K562 (cell line): Measurements from ENCODE around the gene GMEB2. TPM values are rescaled to one million over a fixed set of nuclear protein-coding genes. Genes with fewer than 3 reads are reported as not detected.
A peak's percentile ranks its signal among the peaks of the same experiment; 100 is the strongest.

ENCODE experiments used
- JUND ChIP-seq, 2 experiments: IDR thresholded peaks; 2 replicates in 1 of 2; 3 replicates in 1 of 2; pipeline ENCODE4 v1.6.1; 2011; ENCODE audit warnings: borderline replicate concordance in 2 of 2, low read depth in 2 of 2, low read length in 2 of 2, improper control_type of control experiment in 1 of 2, missing biosample characterization in 1 of 2, missing genetic modification characterization in 1 of 2, missing genetic modification reagents in 1 of 2
- MED1 ChIP-seq: sonication (generic); formaldehyde crosslinking; IDR thresholded peaks from 2 replicates; pipeline ENCODE4 v1.8.1; 2023; ENCODE audit warnings: missing genetic modification reagents, borderline replicate concordance
- RBBP5 ChIP-seq: fragments of 200-600 bp; sonication (generic); IDR thresholded peaks from 2 replicates; pipeline ENCODE4 v1.6.1; 2012; ENCODE audit warnings: borderline replicate concordance, mild to moderate bottlenecking, low read length, control low read depth, inconsistent platforms; ENCODE audit not compliant: insufficient read depth, poor library complexity, severe bottlenecking
- RBM34 ChIP-seq: fragments of 200-400 bp; formaldehyde crosslinking; IDR thresholded peaks from 2 replicates; pipeline ENCODE4 v1.6.1; 2018; ENCODE audit warnings: low read length, borderline replicate concordance; ENCODE audit not compliant: insufficient read depth
- SMAD1 ChIP-seq: fragments of 150-350 bp; IDR thresholded peaks from 2 replicates; pipeline ENCODE4 v1.6.1; 2014; ENCODE audit warnings: low read length, low read depth; ENCODE audit not compliant: partially characterized antibody
- YY1 ChIP-seq, 3 experiments: IDR thresholded peaks; 2 replicates each; pipeline ENCODE4 v1.6.1; 2011; ENCODE audit warnings: low read length in 2 of 3, mild to moderate bottlenecking in 2 of 3, moderate library complexity in 2 of 3, borderline replicate concordance in 1 of 3, control low read depth in 1 of 3, low read depth in 1 of 3; ENCODE audit not compliant: insufficient read depth in 3 of 3, insufficient replicate concordance in 2 of 3, control insufficient read depth in 1 of 3, insufficient read length in 1 of 3; ENCODE audit errors: extremely low read depth in 1 of 3
- polyA plus RNA-seq, 8 experiments: library from polyadenylated mRNA; depleted of rRNA in 4 of 8; stranded (reverse) in 5 of 8; unstranded in 3 of 8; fragments of >200 nt; fragmentation: Nextera tagmentation in 2 of 8; fragmentation: Illumina TruSeq in 1 of 8; extraction: Ambion mirVana in 2 of 8; extraction: Trizol in 1 of 8; gene quantifications; 2 replicates each; pipeline versions ENCODE4 v1.2.1 to v1.2.3, GENCODE V29; 2011 to 2014; ENCODE audit warnings: inconsistent platforms in 1 of 8, missing spikeins in 1 of 8
- total RNA-seq, 7 experiments: library from RNA; depleted of rRNA in 6 of 7; stranded (reverse); fragments of >200 nt in 6 of 7; fragmentation: Illumina TruSeq in 2 of 7; extraction: Trizol in 2 of 7; gene quantifications; 2 replicates each; pipeline versions ENCODE4 v1.2.1 to v1.2.3, GENCODE V29; 2011 to 2021; ENCODE audit warnings: low replicate concordance in 1 of 7
- TF ChIP-seq, protein P1 (sequence below): sonication (generic); IDR thresholded peaks from 2 replicates; pipeline ENCODE4 v1.6.1; 2016

Gene GMEB2
- total and polyA plus RNA-seq, 9 of the 15 experiments (the other 6 are each of a cell fraction or from before 2014, with no cell fraction given) = 0.03 to 13.9 (median 6.3) TPM

DNA sequence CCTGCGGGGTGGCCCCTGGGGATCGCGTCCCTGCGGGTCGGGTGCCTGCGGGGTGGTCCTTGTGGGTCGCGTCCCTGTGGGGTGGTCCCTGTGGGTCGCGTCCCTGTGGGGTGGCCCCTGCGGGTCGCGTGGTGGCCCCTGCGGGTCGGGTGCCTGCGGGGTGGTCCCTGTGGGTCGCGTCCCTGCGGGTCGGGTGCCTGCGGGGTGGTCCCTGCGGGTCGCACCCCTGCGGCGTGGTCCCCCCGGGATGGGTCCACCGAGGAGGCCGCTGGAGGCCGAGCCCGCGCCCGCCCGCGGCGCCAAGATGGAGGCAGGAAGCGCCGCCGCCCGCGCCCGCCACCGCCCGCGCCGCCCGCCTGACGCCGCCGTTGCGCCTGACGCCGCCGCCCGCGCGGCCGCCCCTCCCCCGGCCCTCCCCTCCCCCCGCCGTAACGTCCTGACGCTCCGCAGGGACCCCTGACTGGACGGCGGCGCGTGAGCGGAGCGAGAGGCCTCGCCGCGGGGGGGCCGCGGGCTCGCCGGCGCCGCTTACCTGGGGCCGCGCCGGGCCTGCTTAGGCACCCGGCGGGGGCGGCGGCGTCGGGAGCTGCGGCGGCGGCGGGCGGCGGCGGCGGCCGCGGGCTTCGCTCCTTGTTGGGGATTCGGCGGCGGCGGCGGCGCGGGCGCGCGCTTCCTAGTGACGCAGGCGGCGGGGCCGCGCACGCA, at the start of gene GMEB2 (continued):
- peak; percentile 9 for TF ChIP-seq RBBP5
- TF ChIP-seq, protein P1, sequence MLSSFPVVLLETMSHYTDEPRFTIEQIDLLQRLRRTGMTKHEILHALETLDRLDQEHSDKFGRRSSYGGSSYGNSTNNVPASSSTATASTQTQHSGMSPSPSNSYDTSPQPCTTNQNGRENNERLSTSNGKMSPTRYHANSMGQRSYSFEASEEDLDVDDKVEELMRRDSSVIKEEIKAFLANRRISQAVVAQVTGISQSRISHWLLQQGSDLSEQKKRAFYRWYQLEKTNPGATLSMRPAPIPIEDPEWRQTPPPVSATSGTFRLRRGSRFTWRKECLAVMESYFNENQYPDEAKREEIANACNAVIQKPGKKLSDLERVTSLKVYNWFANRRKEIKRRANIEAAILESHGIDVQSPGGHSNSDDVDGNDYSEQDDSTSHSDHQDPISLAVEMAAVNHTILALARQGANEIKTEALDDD = no peak
- no peak for TF ChIP-seq MED1 (CRISPR knock-in tag)
- TF ChIP-seq RBM34 = peak; percentile 93; the same call in 1 of the 2 replicates
- peak; percentile 46 to 93 (median 85) for TF ChIP-seq YY1 (IDR thresholded peaks at IDR 0.05; ENCODE audit: borderline replicate concordance in 1 of 3, control insufficient read depth in 1 of 3, extremely low read depth in 1 of 3, insufficient read depth in 3 of 3, insufficient read length in 1 of 3, insufficient replicate concordance in 2 of 3, low read depth in 1 of 3, low read length in 2 of 3)
- no peak for TF ChIP-seq JUND (IDR thresholded peaks at IDR 0.05; ENCODE audit: borderline replicate concordance, low read depth, low read length)
- TF ChIP-seq JUND (tag; IDR thresholded peaks at IDR 0.05; ENCODE audit: borderline replicate concordance, low read depth, low read length) = no peak
- TF ChIP-seq SMAD1 = no peak
